GM21423 (cell line): ENCODE measurements around the gene SH3GL3.

ENCODE experiments used
- ATAC-seq: cut with Tn5 transposase; IDR thresholded peaks from one replicate; pipeline ENCODE4 v1.9.1; 2021; ENCODE audit warnings: mild to moderate bottlenecking, moderate library complexity; ENCODE audit not compliant: unreplicated experiment

Gene SH3GL3

GRCh38 chr15:83503595-83504364 is 56.6 kb downstream of the SH3GL3 start:
- ATAC-seq = no peak

- no peak for ATAC-seq
Measured at GRCh38 chr15:83504365-83504764, 57.2 kb downstream of the SH3GL3 start.

GRCh38 chr15:83510001-83510400 is 62.9 kb downstream of the SH3GL3 start:
- no peak for ATAC-seq

GRCh38 chr15:83512459-83512858 is 65.3 kb downstream of the SH3GL3 start:
- ATAC-seq = no peak

- no peak for ATAC-seq
Measured at GRCh38 chr15:83514584-83514983, 67.4 kb downstream of the SH3GL3 start.

- ATAC-seq = no peak
Measured at GRCh38 chr15:83515164-83515563, 68.0 kb downstream of the SH3GL3 start.

GRCh38 chr15:83516935-83517334 is 69.8 kb downstream of the SH3GL3 start:
- ATAC-seq = no peak

GRCh38 chr15:83526319-83526718 is 79.2 kb downstream of the SH3GL3 start:
- ATAC-seq = no peak

- ATAC-seq = no peak
Measured at GRCh38 chr15:83533410-83533962, 86.3 kb downstream of the SH3GL3 start.

- no peak for ATAC-seq
Measured at GRCh38 chr15:83537606-83538005, 90.5 kb downstream of the SH3GL3 start.

- no peak for ATAC-seq
Measured at GRCh38 chr15:83538682-83539081, 91.5 kb downstream of the SH3GL3 start.

- no peak for ATAC-seq
Measured at GRCh38 chr15:83545804-83546511, 98.8 kb downstream of the SH3GL3 start.

GRCh38 chr15:83546512-83546888 is 99.4 kb downstream of the SH3GL3 start:
- no peak for ATAC-seq

- ATAC-seq = no peak
Measured at GRCh38 chr15:83547168-83547567, 100.0 kb downstream of the SH3GL3 start.

GRCh38 chr15:83549623-83550022 is 102.5 kb downstream of the SH3GL3 start:
- no peak for ATAC-seq

GRCh38 chr15:83554558-83554957 is 107.4 kb downstream of the SH3GL3 start:
- no peak for ATAC-seq

- ATAC-seq = no peak
Measured at GRCh38 chr15:83555383-83555782, 108.2 kb downstream of the SH3GL3 start.

GRCh38 chr15:83556068-83556467 is 108.9 kb downstream of the SH3GL3 start:
- ATAC-seq = no peak

GRCh38 chr15:83556754-83557153 is 109.6 kb downstream of the SH3GL3 start:
- no peak for ATAC-seq

GRCh38 chr15:83558146-83558545 is 111.0 kb downstream of the SH3GL3 start:
- ATAC-seq = no peak

GRCh38 chr15:83559310-83559966 is 112.3 kb downstream of the SH3GL3 start:
- peak; percentile 76 for ATAC-seq

- ATAC-seq = no peak
Measured at GRCh38 chr15:83561661-83562060, 114.5 kb downstream of the SH3GL3 start.
